ENCODE results near the gene KDM4E. TPM values are rescaled to one million over a fixed set of nuclear protein-coding genes. Genes with fewer than 3 reads are reported as not detected.
"Not testable (repeated sequence)": the region's sequence is repeated elsewhere in the genome, so short reads cannot be mapped to it uniquely, and the experiment has no call there.

Gene KDM4E
- total RNA-seq, 2 experiments from 2014 or later: not detected

GRCh38 chr11:95028357-95028756, 3.3 kb downstream of the KDM4E start:
- Mint-ChIP-seq H3K4me3 (no peak overlapping the region), H3K27ac (no peak overlapping the region), H3K27me3 (peaks cover 2% of the 10 kb centered on the region), H3K36me3 (ENCODE audit: low read depth) (no peaks in the 10 kb centered on the region), H3K9me3 (no peaks in the 10 kb centered on the region), H3K4me1 (no peaks in the 10 kb centered on the region)
- ChIA-PET CTCF (no interaction called here), POLR2A (no interaction called here)
- no peak for DNase-seq

GRCh38 chr11:95033051-95033450, 8.0 kb downstream of the KDM4E start:
- Mint-ChIP-seq H3K4me1 (peaks cover 1% of the 10 kb centered on the region), H3K4me3 (no peak overlapping the region), H3K36me3 (ENCODE audit: low read depth) (no peaks in the 10 kb centered on the region), H3K27me3 (peaks cover 20% of the 10 kb centered on the region), H3K27ac (no peak overlapping the region), H3K9me3 (no peaks in the 10 kb centered on the region)
- ChIA-PET POLR2A (no interaction called here), CTCF (no interaction called here)
- no peak for DNase-seq

GRCh38 chr11:95035316-95035715, 10.3 kb downstream of the KDM4E start:
- H3K9me3 Mint-ChIP-seq: no peaks in the 10 kb centered on the region
- no peak for DNase-seq
- ChIA-PET POLR2A (no interaction called here), CTCF (no interaction called here)
- peaks cover 3% of the 10 kb centered on the region for H3K4me1 Mint-ChIP-seq
- H3K27ac Mint-ChIP-seq: no peak overlapping the region
- peaks cover 24% of the 10 kb centered on the region for H3K27me3 Mint-ChIP-seq
- no peak overlapping the region for H3K4me3 Mint-ChIP-seq
- H3K36me3 Mint-ChIP-seq (ENCODE audit: low read depth): no peaks in the 10 kb centered on the region

- POLR2A ChIA-PET; CTCF ChIA-PET; H3K9me3 Mint-ChIP-seq; H3K4me1 Mint-ChIP-seq; H3K27ac Mint-ChIP-seq; DNase-seq; H3K36me3 Mint-ChIP-seq (ENCODE audit: low read depth): not testable (repeated sequence)
- Mint-ChIP-seq H3K27me3 (peaks cover 26% of the 10 kb centered on the region), H3K4me3 (peak overlapping the region; percentile 8)
Observed at GRCh38 chr11:95037356-95038035, 12.4 kb downstream of the KDM4E start.

- POLR2A ChIA-PET: no interaction called here
- CTCF ChIA-PET: no interaction called here
- Mint-ChIP-seq H3K27ac (no peak overlapping the region), H3K36me3 (ENCODE audit: low read depth) (no peaks in the 10 kb centered on the region), H3K4me1 (peaks cover 9% of the 10 kb centered on the region), H3K4me3 (no peak overlapping the region), H3K27me3 (peaks cover 23% of the 10 kb centered on the region), H3K9me3 (no peaks in the 10 kb centered on the region)
- no peak for DNase-seq
Observed at GRCh38 chr11:95042239-95042638, 17.2 kb downstream of the KDM4E start.

GRCh38 chr11:95042906-95043305, 17.8 kb downstream of the KDM4E start:
- Mint-ChIP-seq H3K4me3 (no peak overlapping the region), H3K4me1 (peaks cover 9% of the 10 kb centered on the region), H3K36me3 (ENCODE audit: low read depth) (no peaks in the 10 kb centered on the region), H3K9me3 (no peaks in the 10 kb centered on the region), H3K27ac (no peak overlapping the region), H3K27me3 (peaks cover 23% of the 10 kb centered on the region)
- DNase-seq: no peak
- POLR2A ChIA-PET: no interaction called here
- CTCF ChIA-PET: no interaction called here

- DNase-seq: no peak
- Mint-ChIP-seq H3K27ac (no peak overlapping the region), H3K4me3 (no peak overlapping the region), H3K9me3 (no peaks in the 10 kb centered on the region), H3K4me1 (peaks cover 7% of the 10 kb centered on the region), H3K36me3 (ENCODE audit: low read depth) (no peaks in the 10 kb centered on the region), H3K27me3 (peaks cover 20% of the 10 kb centered on the region)
- ChIA-PET CTCF (no interaction called here), POLR2A (no interaction called here)
Observed at GRCh38 chr11:95044010-95044409, 19.0 kb downstream of the KDM4E start.

- Mint-ChIP-seq H3K27me3 (peaks cover 20% of the 10 kb centered on the region), H3K4me3 (no peak overlapping the region), H3K36me3 (ENCODE audit: low read depth) (no peaks in the 10 kb centered on the region), H3K9me3 (no peaks in the 10 kb centered on the region), H3K27ac (no peak overlapping the region), H3K4me1 (peaks cover 7% of the 10 kb centered on the region)
- CTCF ChIA-PET: no interaction called here
- POLR2A ChIA-PET: no interaction called here
- no peak for DNase-seq
Observed at GRCh38 chr11:95045812-95046211, 20.8 kb downstream of the KDM4E start.

- DNase-seq; POLR2A ChIA-PET; H3K27ac Mint-ChIP-seq; H3K36me3 Mint-ChIP-seq (ENCODE audit: low read depth); H3K4me3 Mint-ChIP-seq; CTCF ChIA-PET; H3K9me3 Mint-ChIP-seq; H3K4me1 Mint-ChIP-seq: not testable (repeated sequence)
- H3K27me3 Mint-ChIP-seq: peaks cover 20% of the 10 kb centered on the region
Observed at GRCh38 chr11:95049122-95049521, 24.1 kb downstream of the KDM4E start, which contains the start of gene KDM4F. Gene KDM4F, plus strand, starts transcription at chr11:95049422.

GRCh38 chr11:95050595-95051202, 25.6 kb downstream of the KDM4E start:
- no peaks in the 10 kb centered on the region for H3K9me3 Mint-ChIP-seq
- H3K27me3 Mint-ChIP-seq: peaks cover 24% of the 10 kb centered on the region
- H3K4me1 Mint-ChIP-seq: no peaks in the 10 kb centered on the region
- POLR2A ChIA-PET: no interaction called here
- no peak for DNase-seq
- no peak overlapping the region for H3K4me3 Mint-ChIP-seq
- H3K27ac Mint-ChIP-seq: no peak overlapping the region
- CTCF ChIA-PET: no interaction called here
- H3K36me3 Mint-ChIP-seq (ENCODE audit: low read depth): no peaks in the 10 kb centered on the region

- Mint-ChIP-seq H3K4me1 (no peaks in the 10 kb centered on the region), H3K9me3 (no peaks in the 10 kb centered on the region), H3K27me3 (peaks cover 19% of the 10 kb centered on the region), H3K36me3 (ENCODE audit: low read depth) (no peaks in the 10 kb centered on the region), H3K27ac (no peak overlapping the region), H3K4me3 (no peak overlapping the region)
- ChIA-PET CTCF (interaction anchor here (1.5 kb wide), 1 partner anchor 13 kb away, joined by 5 read pairs; the partner anchor contains the start of gene SRSF8), POLR2A (no interaction called here)
- DNase-seq: no peak
Observed at GRCh38 chr11:95054356-95054755, 29.3 kb downstream of the KDM4E start.

GRCh38 chr11:95055283-95055897, 30.3 kb downstream of the KDM4E start:
- ChIA-PET POLR2A (interaction anchor here (4.6 kb wide), 1 partner anchor 12 kb away, joined by 22 read pairs; the partner anchor contains the start of gene SRSF8), CTCF (interaction anchor here (1.5 kb wide), 1 partner anchor 12 kb away, joined by 5 read pairs; the partner anchor contains the start of gene SRSF8)
- no peaks in the 10 kb centered on the region for H3K9me3 Mint-ChIP-seq
- H3K36me3 Mint-ChIP-seq (ENCODE audit: low read depth): no peaks in the 10 kb centered on the region
- H3K27me3 Mint-ChIP-seq: peaks cover 19% of the 10 kb centered on the region
- no peak overlapping the region for H3K4me3 Mint-ChIP-seq
- H3K4me1 Mint-ChIP-seq: no peaks in the 10 kb centered on the region
- H3K27ac Mint-ChIP-seq: no peak overlapping the region
- no peak for DNase-seq

- Mint-ChIP-seq H3K27ac (no peak overlapping the region), H3K4me1 (no peaks in the 10 kb centered on the region), H3K27me3 (peaks cover 27% of the 10 kb centered on the region), H3K36me3 (ENCODE audit: low read depth) (no peaks in the 10 kb centered on the region), H3K4me3 (no peak overlapping the region), H3K9me3 (no peaks in the 10 kb centered on the region)
- no peak for DNase-seq
- POLR2A ChIA-PET: interaction anchor here (4.6 kb wide), 1 partner anchor 10 kb away, joined by 22 read pairs; the partner anchor contains the start of gene SRSF8
- CTCF ChIA-PET: interaction anchor here (2.1 kb wide), 1 partner anchor 9 kb away, joined by 7 read pairs; the partner anchor contains the start of gene SRSF8
Observed at GRCh38 chr11:95057959-95058358, 32.9 kb downstream of the KDM4E start.
